Putamen (tissue), 1 donor: ENCODE results near the gene ZNF280C.
A peak's percentile ranks its signal among the peaks of the same experiment; 100 is the strongest.
"Not testable (repeated sequence)": the region's sequence is repeated elsewhere in the genome, so short reads cannot be mapped to it uniquely, and the experiment has no call there.

Experiments
- DNase-seq: peaks from one replicate; pipeline ENCODE4 v3.0.0-alpha.2; 2016; ENCODE audit warnings: low spot score

ZNF280C gene, protein sequence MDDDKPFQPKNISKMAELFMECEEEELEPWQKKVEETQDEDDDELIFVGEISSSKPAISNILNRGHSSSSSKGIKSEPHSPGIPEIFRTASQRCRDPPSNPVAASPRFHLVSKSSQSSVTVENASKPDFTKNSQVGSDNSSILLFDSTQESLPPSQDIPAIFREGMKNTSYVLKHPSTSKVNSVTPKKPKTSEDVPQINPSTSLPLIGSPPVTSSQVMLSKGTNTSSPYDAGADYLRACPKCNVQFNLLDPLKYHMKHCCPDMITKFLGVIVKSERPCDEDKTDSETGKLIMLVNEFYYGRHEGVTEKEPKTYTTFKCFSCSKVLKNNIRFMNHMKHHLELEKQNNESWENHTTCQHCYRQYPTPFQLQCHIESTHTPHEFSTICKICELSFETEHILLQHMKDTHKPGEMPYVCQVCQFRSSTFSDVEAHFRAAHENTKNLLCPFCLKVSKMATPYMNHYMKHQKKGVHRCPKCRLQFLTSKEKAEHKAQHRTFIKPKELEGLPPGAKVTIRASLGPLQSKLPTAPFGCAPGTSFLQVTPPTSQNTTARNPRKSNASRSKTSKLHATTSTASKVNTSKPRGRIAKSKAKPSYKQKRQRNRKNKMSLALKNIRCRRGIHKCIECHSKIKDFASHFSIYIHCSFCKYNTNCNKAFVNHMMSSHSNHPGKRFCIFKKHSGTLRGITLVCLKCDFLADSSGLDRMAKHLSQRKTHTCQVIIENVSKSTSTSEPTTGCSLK

DNA sequence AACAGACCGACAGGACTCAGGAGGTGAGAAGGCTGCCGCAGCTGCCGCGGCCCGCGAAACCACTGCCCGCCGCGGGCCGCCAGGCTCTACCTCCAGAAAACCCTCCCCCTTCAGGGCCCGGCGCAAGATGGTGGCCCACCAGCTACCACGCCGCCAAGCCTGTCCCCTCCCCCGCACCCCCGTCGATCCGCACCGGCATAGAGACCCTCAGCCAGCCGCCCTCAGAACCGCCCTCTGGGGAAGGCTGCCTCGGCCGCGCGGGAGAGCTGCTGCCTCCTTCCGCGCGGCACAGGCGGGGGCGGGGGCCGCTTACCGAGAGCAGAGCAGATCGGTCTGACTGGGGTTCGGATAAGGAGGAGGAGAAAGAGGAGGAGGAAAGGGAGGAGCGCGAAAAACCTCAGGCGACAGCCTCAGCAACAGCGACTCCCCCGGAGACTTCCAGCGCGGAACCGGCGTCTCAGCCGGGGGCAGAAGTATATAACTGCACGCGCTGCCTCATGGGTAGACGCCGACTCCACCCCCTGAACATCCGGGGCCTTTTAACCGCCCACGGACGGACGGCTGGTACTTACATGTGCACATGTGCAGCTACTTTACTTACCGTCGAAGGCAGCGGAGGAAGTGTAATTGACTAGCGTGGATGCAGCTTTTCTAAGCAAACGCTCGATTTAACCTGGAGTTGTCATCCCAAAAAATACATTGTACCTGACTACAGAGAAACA, at the start of gene ZNF280C:
Gene ZNF280C (minus strand): TSS at position 451 of the 722 bp plus-strand sequence. CDS start 8,450 bp downstream, outside the sequence.
- DNase-seq: peak; percentile 81

DNA sequence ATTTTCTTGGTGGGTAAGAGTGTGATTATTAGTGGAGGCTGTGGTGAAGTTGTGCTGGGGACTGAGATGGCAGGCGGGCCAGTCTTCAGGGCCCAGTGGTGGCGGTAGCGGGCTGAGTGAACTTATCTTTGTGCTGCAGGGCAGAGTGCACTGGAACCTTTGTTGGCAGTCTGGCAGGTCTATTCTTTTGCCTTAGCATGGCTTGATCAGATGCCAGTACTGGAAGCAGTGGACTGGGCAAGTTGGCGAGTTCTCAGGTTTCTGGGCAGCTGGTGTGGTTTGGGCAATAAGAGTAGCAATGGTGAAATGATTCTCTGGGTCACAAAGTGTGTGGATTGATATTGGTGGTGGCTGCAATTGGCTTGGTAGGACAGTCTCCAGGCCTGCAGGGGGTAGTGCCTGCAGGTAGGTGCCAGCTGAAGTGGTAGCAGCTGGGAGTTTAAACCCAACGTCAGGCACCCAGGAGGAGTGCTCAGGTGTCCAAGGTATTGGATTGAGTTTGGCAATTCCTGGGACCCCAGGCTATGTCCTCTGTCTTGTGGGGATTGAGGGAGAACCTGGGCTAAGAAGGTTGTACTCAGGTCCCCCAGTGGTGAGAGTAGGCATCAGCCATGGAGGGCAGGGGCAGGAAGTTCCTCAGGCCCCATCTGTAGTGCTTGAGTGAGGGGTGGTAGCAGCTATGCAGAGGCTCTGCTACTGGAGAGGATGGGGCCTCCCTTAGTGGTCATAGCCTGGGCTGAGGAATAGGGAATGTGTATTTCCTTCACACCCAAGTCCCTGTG, 36.1 kb upstream of the ZNF280C start:
- no peak for DNase-seq

DNA sequence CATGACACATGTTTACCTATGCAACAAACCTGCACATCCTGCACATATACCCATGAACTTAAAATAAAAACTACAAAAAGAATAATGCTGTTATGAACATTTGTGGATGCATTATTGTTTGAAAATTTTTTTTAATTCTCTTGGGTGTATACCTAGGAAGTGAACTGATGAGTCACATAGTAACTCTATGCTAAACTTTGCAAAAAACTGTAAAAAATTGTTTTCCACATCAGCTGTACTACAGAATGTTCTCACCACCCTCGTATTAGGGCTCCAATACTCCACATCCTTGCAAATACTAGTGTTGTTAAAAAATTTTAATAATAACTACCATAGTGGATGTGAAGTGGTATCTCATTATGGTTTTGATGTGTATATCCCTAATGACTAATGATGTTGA, 33.3 kb upstream of the ZNF280C start:
- no peak for DNase-seq

DNA sequence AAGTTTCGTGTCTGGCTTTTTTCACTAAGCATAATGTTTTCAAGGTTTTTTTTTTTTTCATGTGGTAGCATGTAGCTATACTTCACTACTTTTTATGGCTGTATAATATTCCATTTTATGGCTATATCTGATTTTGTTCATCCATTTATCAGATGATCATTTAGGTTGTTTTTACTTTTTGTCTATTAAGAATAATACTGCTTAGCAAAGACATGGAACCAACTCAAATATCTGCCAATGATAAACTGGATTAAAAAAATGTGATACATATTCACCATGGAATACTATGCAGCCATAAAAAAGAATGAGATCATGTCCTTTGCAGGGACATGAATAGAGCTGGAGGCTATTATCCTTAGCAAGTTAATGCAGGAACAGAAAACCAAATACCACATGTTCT, 32.7 kb upstream of the ZNF280C start:
- no peak for DNase-seq

DNA sequence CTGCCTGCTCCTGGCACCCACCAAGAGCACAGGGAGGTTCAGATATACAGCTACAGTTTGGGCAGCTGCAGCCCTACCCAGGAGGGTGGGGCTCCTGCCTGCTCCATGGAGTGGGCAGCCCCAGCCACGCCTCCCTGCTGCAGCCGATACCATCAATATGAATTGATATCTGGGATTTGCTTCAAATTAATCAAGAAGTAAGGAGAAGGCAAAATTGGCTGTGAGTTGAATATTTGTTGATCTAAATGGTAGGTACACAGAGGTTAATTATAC, 31.2 kb upstream of the ZNF280C start:
- no peak for DNase-seq

DNA sequence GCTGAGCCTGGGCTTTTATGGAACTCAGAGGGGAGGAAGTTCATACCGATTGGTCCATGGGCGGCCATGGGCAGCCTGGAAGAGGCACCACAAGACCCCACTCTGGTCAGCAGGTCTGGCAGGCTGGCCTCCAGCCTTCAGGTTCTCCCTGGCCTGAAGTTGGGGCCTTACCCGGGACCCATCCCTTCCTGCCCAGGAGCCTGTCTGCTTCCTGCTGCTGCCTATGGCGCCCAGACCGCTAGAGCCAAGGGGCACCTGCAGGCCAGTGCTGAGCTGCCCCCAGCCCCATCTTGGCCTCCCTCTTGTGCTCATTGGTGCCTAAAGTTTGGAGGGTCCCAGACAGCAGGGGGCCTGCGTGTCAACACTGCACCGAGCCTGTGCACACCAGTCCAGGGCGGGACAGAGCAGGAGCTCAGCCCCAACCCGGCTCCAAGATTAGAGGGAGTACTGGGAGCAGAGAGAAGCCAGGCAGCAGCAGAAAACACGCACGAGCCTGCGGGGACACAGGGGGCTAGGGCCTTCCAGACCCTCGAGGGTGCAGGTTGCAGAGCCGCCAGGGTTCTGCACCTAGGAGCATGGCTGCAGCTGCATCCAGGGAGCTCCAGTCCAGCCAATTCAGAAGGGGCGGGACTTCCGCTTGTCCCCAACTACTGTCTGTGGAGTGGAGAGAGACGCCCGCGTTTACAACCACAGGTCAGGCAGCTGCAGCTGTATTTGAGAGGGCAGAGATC, 30.7 kb upstream of the ZNF280C start:
- DNase-seq: no peak

DNA sequence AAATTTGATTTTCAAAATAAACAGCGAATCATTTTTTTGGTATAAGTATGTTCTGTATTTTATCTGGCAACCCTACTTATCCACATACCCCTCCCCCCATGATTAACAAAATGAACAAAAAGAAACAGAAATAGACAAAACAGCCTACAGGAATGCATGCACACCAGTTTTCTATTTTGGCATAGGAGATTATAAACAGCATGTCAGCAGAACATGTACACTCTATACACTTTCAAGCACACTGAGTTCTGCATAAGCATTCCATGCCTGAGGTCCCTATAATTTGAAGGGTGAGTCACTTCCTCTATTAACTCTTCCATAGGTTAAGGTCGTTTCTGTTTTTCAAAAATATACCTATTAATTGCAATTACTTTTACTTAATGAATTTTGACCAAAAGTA, 28.0 kb upstream of the ZNF280C start:
- no peak for DNase-seq

DNA sequence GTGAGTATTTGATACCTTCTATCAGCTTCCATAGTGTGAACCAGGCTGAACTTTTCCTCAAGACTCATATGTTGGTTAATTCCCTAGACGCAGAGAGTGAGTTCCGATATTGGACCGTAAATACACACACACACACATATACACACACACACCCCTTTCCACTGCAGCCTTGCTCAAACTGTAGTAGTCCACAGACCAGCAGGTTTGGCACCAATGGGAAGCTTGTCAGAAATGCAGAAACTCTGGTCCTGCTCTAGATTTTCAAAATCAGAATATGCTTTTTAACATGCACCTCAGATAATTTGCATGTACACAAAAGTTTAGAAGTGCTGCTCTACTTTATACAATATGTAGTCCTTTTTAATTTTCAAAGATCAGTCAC, 27.6 kb upstream of the ZNF280C start:
- DNase-seq: no peak

DNA sequence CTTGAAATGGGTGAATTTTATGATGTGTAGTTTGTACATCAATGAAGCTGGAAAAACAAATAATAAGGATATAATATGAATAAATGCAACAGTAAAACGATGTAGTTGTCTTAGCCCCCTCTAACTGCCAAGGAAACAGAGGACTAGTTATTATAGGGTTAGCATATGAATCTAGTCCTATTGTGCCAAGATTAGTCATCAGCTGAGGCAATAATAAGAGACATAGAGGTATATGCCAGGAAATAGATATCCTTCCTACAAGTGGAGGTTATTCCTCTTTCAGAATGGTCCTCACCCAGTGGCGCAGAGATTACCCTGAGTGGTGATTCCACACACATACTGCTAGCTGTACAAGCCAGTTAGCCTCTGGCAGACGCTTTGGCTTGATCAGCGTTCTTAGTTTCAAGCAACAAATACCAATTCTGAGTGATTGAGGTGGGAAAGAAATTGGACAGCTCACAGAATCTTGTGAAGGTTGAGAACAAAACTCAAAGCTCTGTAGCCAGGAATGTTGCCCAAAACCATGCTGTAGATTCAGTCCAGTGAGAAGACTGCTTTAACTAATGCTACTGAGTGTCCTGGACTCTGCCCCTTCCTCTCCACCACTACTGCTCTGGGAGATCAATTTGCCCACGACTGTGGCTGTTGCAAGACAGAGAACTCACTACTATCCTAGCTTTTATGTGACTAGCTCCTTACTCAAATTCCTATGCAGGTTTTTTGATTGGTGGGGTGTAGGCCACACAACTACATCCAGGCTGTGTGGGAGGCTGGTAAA, 27.0 kb upstream of the ZNF280C start:
- DNase-seq: no peak

DNA sequence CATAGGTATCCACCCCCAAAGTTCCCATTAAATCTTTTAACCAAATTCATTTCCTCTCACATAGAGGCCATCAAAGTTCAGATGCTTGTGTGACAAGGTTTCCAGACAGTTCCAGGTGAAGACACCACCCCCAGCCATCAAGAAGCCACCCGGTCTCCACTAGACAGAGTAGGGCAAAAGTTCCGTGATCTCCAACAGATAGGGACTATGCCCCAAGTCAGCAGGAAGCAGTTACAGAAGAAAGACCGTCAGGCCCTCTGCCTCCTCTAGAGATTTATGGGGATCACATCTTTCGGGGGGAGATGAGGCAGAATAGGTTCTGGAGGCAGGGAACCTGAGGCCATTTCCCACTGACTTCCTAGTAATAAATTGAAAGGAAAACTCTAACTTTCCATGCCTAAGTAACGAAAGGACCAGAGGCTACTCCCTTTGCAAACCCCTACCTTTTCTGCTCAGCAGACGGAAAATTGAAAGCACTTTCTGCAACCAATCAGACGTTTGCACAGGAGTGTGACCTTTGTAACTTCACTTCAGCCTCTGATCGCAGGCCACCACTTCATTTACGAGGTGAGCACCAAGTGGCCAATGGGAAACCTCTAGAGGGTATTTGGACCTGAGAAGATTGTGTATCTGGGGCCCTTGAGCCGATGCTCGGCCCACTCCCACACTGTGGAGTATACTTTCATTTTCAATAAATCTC, 18.5 kb upstream of the ZNF280C start:
- no peak for DNase-seq

DNA sequence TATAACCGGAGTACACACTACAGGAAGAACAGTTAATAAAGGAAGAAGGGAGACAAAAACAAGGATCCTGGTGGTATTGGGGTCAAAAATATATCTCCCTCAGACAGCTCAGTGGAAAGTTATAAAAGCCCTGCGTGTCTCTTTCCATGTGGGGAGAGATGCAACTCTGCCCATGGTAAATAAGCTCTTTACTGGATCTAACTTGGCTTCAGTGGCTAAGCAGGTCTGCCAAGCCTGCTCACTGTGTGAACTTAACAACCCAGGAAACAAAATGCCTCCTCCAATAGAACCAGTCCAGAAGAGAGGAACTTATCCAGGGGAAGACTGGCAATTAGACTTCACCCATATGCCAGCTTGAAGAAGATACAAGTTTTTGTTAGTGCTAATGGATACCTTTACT, 17.0 kb upstream of the ZNF280C start:
- DNase-seq: no peak

DNA sequence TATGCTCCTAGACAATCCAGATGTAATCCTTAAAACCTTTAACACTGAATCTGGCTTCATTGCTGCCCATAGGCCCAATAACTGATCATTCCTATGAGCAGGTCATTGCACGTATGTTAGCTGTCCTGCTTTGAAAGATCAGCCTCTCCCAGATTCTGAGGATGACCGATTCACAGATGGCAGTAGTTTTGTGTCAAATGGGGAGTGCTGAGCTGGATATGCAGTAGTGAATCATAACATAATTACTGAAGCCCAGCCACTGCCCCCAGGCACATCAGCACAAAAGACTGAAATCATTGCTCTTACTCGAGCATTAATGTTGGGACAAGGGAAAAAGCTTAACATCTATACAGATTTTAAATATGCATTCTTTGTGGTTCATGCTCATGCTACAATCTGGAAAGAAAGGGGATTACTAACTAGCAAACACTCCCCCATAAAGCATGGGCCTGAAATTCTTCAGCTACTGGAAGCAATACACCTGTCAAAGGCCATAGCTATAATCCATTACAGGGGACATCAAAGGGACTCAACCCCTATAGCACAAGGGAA, 16.4 kb upstream of the ZNF280C start:
- no peak for DNase-seq

DNA sequence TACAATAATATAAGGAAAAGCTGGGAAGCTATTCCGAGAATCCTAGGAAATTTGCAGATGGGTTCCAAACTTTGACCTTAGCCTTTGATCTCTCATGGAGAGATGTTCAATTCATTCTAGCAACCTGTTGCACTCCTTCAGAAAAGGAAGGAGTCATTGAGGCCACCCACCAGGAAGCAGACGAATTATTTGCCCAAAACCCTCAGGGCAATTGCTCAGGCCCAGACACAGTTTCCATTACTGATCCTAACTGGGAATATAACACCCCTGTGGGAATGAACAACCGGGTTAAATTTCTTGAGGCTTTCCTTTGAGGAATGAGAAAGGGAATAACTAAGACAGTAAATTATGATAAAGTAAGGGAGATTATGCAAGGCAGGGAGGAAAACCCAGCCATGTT, 13.5 kb upstream of the ZNF280C start:
- no peak for DNase-seq

DNA sequence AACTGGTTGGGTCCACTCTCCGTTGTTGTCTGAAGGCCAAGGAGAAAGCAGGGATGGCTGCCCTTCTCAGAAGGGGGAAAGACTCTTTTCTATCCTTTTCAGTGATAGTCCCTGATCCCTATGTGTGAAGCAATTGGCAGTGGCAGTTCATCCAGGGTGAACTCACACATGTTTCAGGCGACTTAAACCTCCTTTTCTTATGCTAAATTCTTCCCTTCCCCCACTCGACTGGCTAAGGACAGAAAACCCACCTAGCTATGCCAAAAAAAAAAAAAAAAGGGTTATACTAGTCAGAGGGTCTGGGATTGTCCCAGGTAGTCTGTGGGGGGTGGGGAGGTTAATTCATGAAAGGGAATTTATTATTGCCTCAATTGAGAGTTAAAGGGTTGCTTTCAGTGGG, 12.2 kb upstream of the ZNF280C start:
- no peak for DNase-seq

DNA sequence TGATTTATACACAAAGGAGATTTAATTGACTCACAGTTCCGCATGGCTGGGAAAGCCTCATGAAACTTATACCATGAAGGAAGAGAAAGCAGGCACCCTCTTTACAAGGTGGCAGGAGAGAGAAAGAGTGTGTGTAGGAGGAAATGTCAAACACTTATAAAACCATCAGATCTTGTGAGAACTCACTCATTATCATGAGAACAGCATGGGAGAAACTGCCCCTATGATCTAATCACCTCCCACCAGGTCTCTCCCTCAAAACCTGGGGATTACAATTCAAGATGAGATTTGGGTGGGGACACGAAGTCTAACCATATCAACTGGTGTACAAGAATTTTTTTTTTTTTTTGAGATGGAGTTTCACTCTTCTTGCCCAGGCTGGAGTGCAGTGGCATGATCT, 3.6 kb upstream of the ZNF280C start:
- DNase-seq: not testable (repeated sequence)

DNA sequence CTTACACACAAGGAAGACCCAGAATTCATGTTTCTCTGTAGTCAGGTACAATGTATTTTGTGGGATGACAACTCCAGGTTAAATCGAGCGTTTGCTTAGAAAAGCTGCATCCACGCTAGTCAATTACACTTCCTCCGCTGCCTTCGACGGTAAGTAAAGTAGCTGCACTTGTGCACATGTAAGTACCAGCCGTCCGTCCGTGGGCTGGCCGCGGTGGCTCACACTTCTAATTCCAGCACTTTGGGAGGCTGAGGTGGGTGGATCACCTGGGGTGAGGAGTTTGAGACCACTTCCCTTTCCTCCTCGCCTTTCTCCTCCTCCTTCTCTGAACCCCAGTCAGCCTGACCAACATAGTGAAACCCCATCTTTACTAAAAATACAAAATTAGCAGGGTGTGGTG, 692 bp upstream of the ZNF280C start:
- not testable (repeated sequence) for DNase-seq

DNA sequence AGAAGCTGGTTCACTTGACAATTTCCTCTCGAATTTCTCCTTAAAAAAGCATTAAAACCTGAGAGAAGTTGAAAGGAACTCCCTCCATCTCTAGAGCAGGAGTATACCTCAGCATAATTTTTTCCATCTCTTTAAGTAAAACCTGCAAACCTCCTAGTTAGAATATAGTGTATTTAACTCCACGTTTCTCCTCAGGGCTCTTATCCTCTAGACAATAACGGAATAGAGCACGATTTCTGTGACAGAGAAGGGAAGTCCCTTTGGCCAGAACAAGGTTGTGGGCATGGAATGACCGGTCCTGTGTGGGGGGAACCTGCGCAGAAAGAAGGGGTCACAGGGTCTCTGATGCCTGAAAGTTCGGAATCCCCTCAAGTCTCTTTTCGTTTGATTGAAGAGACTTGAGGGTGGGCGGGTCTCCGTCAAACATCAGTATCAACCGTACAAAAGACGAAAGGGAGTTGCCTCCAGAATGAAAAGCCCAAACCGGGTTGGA, 697 bp downstream of the ZNF280C start:
- DNase-seq: no peak

DNA sequence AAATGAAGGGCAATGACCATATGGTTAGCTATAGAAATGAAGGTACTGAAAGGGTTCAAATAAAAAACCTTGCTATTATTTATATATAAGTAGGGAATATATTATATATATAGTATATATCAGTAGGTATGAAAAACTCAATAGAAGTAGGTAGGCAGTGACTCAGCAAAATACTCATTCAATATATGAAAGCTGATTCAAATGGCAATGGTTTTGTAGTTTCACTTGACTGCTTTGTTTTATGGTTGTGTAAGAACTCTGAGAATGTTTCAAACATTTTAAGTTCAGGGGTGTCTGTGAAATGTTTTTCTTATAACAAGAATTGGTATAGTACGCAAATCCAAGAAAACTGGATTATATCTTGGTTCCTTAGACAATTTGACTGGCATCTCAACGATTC, 4.1 kb downstream of the ZNF280C start:
- no peak for DNase-seq

DNA sequence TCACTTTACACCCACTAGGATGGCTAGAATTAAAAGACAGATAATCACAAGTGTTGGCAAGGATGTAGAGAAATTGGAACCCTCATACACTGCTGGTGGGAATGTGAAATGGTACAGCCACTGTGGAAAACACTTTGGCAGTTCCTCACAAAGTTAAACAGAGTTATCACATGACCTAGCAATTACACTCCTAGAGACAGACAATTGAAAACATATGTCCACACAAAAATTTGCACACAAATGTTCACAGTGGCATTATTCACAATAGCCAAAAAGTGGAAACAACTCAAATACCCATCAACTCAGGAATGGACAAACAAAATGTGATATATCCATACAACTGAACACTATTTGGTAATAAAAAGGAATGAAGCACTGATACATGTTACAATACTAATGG, 5.7 kb downstream of the ZNF280C start:
- DNase-seq: no peak

DNA sequence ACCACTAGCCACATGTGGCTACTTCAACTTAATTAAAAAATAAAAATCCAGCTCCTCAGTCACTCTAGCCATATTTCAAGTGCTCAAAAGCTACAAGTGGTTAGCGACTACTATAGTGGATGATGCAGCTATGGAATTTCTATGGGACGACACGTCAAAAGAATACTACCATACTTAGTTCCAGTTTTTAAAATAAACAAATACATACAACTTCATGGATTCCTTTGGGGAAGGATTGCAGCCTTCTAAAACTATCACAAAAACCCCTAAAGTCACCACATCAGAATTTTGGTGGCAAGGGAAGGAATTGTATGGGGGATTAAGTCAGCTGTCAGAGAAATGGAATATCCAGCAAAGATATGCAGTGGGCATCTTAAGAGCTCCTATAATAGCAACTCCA, 6.5 kb downstream of the ZNF280C start:
- no peak for DNase-seq
